SK-N-MC (cell line): ENCODE measurements around the gene JADE2.

Source experiments
- EZH2 ChIP-seq: fragments of 200-600 bp; sonication (generic); IDR thresholded peaks from one replicate; pipeline ENCODE4 v1.6.1; 2017; ENCODE audit warnings: antibody characterized with exemption
- FOXP2 ChIP-seq: optimal IDR thresholded peaks from 2 replicates; pipeline ENCODE3; 2011; ENCODE audit warnings: mild to moderate bottlenecking, moderate library complexity; ENCODE audit not compliant: insufficient read depth; ENCODE audit errors: extremely low read length, control extremely low read depth
- POLR2AphosphoS5 ChIP-seq: IDR thresholded peaks from 2 replicates; pipeline ENCODE4 v1.6.1; 2012; ENCODE audit warnings: mild to moderate bottlenecking, low read depth, low read length, borderline replicate concordance

DNA sequence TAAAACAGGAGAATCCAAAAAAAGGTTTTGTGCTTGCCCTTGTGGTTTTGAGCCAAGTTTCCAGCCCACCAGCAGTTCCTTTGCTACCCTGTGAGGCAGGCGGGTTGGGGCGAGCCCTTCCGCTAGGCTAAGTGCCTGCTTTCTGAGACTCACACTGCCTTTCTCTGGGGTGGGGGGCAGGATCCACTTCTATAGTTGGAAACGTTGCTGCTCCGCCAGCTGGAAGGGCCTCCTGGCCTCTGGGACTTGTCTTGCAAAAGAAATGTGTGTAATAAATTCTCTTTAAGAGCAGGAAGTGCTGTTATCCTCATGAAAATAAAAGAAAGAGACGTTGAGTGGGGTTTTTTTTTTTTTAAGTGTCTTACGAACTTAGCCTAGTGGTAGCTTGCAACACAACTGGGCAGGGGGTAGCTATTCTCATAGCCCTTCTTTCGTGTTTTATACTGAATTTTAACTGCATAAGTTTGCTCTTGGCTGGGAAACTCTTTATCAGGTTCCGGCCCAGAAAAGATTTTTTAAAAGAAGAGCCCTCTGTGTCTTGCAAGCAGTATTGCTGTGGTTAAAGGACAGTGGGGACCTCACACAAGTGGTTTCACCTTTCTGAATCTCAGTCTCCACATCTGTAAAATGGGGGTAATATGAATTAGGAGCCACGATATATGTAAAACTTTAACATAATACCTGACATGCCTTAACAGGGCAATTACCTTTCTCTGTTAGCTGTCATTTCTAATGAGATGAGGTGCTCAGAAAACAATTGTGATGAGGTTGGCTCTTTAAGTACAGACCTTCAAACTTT, 19.8 kb downstream of the JADE2 start:
- TF ChIP-seq POLR2AphosphoS5 = no peak
- no peak for TF ChIP-seq EZH2
- no peak for TF ChIP-seq FOXP2
